ENCODE measurements around the gene PCDHGB3.

DNA sequence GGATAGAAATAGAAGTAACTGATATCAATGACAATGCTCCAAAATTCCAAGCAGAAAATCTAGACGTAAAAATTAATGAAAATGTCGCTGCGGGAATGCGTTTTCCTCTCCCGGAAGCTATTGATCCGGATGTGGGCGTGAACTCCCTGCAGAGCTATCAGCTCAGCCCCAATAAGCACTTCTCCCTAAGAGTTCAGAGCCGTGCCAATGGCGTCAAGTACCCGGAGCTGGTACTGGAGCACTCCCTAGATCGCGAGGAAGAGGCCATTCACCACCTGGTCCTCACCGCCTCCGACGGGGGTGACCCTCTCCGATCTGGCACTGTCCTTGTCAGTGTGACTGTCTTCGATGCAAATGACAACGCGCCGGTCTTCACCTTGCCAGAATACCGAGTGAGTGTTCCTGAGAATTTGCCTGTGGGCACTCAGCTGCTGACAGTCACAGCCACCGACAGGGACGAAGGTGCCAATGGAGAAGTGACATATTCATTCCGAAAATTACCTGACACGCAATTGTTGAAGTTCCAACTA lies 43.6 kb downstream of the PCDHGB3 start:
- TF ChIP-seq, protein P1, sequence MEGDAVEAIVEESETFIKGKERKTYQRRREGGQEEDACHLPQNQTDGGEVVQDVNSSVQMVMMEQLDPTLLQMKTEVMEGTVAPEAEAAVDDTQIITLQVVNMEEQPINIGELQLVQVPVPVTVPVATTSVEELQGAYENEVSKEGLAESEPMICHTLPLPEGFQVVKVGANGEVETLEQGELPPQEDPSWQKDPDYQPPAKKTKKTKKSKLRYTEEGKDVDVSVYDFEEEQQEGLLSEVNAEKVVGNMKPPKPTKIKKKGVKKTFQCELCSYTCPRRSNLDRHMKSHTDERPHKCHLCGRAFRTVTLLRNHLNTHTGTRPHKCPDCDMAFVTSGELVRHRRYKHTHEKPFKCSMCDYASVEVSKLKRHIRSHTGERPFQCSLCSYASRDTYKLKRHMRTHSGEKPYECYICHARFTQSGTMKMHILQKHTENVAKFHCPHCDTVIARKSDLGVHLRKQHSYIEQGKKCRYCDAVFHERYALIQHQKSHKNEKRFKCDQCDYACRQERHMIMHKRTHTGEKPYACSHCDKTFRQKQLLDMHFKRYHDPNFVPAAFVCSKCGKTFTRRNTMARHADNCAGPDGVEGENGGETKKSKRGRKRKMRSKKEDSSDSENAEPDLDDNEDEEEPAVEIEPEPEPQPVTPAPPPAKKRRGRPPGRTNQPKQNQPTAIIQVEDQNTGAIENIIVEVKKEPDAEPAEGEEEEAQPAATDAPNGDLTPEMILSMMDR (IDR thresholded peaks at IDR 0.05), result no peak
- no peak for TF ChIP-seq POLR2A (IDR thresholded peaks at IDR 0.05)

All from thyroid gland (tissue), 4 donors.